Femur (tissue), 1 donor: ENCODE measurements around the gene LYG1.

ENCODE experiments used
- DNase-seq: peaks from one replicate; pipeline ENCODE4 v3.0.0-alpha.2; 2017

Gene LYG1

GRCh38 chr2:99261242-99261641 lies 39.8 kb downstream of the LYG1 start:
- DNase-seq: no peak

- no peak for DNase-seq
Measured at GRCh38 chr2:99260184-99260583, 40.8 kb downstream of the LYG1 start.

GRCh38 chr2:99259465-99259864 lies 41.5 kb downstream of the LYG1 start:
- no peak for DNase-seq

- no peak for DNase-seq
Measured at GRCh38 chr2:99256677-99257076, 44.3 kb downstream of the LYG1 start.

GRCh38 chr2:99255491-99256318 lies 45.3 kb downstream of the LYG1 start, which contains the start of gene LYG2:
LYG2 (minus strand) TSS chr2:99255666; CDS start chr2:99254260, 1,406 bp downstream.
- DNase-seq: no peak

GRCh38 chr2:99249951-99250350 lies 51.0 kb downstream of the LYG1 start:
- no peak for DNase-seq

GRCh38 chr2:99242151-99242550 lies 58.8 kb downstream of the LYG1 start:
- DNase-seq: no peak

GRCh38 chr2:99240431-99240830 lies 60.6 kb downstream of the LYG1 start:
- no peak for DNase-seq

GRCh38 chr2:99238599-99238998 lies 62.4 kb downstream of the LYG1 start:
- DNase-seq: no peak
